GM10266 (cell line): ENCODE results near the gene NAP1L1.

Experiments used
- DNase-seq: peaks from one replicate; pipeline ENCODE4 v3.0.0; 2012; ENCODE audit errors: extremely low spot score
- CTCF ChIP-seq: IDR thresholded peaks from 2 replicates; pipeline ENCODE4 v1.5.1; 2012; ENCODE audit warnings: mild to moderate bottlenecking, low read depth; ENCODE audit not compliant: control insufficient read depth, insufficient read depth; ENCODE audit errors: missing control alignments

The NAP1L1 gene

DNA sequence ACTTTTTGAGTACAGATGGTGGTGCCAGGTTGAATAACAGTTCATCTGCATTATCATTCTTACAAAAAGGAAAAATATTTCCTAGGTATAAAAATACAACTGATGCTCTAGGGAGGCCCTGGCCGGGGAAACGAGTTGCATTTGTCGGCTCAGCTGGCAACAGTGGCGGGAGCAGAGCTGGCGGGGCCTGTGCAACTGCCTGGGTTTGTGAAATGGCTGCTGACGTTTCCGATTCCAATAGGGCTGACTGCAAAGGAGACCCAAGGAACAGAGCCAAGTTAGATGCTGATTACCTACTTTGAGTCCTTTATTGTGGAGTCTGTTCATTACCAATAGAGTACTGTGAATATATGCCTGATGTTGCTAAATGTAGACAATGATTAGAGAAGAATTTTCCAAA is 27.2 kb downstream of the NAP1L1 start:
- no peak for DNase-seq
- no peak for TF ChIP-seq CTCF

DNA sequence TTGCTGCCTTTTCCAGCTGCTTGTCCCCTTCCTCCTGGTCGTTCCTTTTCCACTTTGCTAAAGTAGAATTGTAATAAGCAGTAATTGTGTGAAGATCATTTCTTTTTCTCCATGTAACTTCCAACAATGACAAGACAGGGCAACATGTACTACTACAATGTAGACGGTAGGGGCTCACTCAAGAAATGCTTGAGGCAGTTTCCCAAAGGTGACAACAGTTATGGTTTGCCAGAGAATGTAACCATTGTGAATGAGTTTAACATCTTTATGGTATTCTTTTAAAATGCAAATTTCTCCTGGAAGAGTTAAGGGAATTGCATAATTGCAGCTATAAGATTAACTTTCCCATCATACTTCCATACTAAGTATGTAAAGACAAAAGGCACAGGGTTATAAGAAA is 29.1 kb downstream of the NAP1L1 start:
- TF ChIP-seq CTCF, result no peak
- DNase-seq, result no peak

DNA sequence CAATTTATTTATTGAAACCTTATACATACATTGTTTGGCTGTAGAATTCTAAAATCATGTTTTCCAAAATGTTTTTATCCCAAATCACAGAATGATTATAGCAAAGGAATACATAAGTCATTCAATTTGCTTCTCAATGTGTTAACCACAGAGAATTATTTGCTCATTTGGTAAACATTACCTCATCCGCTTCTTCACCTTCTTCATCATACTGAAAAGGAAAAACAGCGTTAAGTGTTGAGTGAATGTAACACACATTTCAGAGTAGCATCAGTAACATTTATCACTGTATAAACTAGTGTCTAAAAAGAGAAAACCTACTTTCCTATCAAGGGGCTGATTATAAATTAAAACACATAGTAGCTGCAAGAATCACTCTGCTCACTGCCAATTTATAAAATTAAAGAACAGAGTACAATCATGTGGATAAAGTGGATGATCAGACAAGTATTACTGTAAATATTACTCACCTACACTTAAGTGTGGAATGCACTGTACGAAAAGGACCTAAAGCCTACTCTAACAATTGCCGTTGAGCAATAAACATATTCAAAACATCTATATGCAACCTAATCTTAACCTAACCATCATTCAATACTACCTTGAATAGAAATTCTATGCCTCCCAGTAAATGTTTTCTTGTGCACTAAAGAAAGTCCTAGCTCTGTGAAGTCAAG is 34.8 kb downstream of the NAP1L1 start:
- TF ChIP-seq CTCF, result no peak
- DNase-seq, result no peak

- TF ChIP-seq CTCF, result no peak
- DNase-seq, result no peak
Measured at GRCh38 chr12:76047742-76048141, 36.7 kb downstream of the NAP1L1 start.

- no peak for TF ChIP-seq CTCF
- DNase-seq, result no peak
Measured at GRCh38 chr12:76047060-76047459, 37.4 kb downstream of the NAP1L1 start.

- TF ChIP-seq CTCF, result no peak
- no peak for DNase-seq
Measured at GRCh38 chr12:76043377-76043776, 41.1 kb downstream of the NAP1L1 start.

GRCh38 chr12:76042147-76042546 is 42.3 kb downstream of the NAP1L1 start:
- DNase-seq, result no peak
- no peak for TF ChIP-seq CTCF
